HEK293 (cell line): Measurements from ENCODE around the gene WDR64.

Source experiments
- GLI4 ChIP-seq: fragments of 450-650 bp; formaldehyde crosslinking; IDR thresholded peaks from 2 replicates; pipeline ENCODE4 v1.5.1; 2016; ENCODE audit warnings: missing biosample characterization, missing genetic modification characterization
- HOXD13 ChIP-seq: sonication (generic); formaldehyde crosslinking; IDR thresholded peaks from 2 replicates; pipeline ENCODE4 v1.8.0; 2022; ENCODE audit warnings: missing genetic modification reagents, borderline replicate concordance
- PBX3 ChIP-seq: sonication (generic); formaldehyde crosslinking; IDR thresholded peaks from 2 replicates; pipeline ENCODE4 v1.8.1; 2022; ENCODE audit warnings: mild to moderate bottlenecking, moderate library complexity, missing genetic modification reagents
- TF ChIP-seq, protein P1 (sequence below): fragments of 450-650 bp; formaldehyde crosslinking; IDR thresholded peaks from 2 replicates; pipeline ENCODE4 v1.5.1; 2016; ENCODE audit warnings: missing biosample characterization, missing genetic modification characterization

DNA sequence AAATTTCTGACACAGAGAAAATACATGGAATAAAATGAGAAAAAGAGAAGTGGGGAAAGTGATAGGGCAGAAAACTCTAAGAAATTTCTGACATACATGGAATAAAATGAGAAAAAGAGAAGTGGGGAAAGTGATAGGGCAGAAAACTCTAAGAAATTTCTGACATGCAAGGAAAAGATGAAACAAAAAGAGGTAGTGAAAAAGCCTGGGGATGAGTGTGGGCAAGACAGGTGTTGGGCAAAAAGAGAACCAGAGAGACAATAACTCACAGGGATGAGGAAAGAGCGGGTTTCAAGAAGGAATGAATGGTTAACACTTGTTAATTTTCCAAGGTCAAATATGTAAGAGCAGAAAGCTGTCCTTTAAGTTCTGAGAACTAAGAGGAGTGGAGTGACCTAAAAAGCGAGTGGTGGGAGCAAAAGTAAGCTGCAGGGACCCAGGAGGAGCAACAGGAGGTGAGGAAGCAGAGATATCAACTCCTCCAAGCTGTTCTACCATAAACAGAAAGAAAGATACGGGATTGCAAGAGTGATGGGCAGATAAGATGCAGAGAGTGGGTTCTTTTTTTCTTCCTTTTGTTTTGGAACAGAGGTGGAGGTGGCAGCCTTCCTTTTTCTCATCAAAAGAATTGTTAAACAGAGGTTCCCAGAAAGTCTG, 166.0 kb downstream of the WDR64 start:
- TF ChIP-seq, protein P1, sequence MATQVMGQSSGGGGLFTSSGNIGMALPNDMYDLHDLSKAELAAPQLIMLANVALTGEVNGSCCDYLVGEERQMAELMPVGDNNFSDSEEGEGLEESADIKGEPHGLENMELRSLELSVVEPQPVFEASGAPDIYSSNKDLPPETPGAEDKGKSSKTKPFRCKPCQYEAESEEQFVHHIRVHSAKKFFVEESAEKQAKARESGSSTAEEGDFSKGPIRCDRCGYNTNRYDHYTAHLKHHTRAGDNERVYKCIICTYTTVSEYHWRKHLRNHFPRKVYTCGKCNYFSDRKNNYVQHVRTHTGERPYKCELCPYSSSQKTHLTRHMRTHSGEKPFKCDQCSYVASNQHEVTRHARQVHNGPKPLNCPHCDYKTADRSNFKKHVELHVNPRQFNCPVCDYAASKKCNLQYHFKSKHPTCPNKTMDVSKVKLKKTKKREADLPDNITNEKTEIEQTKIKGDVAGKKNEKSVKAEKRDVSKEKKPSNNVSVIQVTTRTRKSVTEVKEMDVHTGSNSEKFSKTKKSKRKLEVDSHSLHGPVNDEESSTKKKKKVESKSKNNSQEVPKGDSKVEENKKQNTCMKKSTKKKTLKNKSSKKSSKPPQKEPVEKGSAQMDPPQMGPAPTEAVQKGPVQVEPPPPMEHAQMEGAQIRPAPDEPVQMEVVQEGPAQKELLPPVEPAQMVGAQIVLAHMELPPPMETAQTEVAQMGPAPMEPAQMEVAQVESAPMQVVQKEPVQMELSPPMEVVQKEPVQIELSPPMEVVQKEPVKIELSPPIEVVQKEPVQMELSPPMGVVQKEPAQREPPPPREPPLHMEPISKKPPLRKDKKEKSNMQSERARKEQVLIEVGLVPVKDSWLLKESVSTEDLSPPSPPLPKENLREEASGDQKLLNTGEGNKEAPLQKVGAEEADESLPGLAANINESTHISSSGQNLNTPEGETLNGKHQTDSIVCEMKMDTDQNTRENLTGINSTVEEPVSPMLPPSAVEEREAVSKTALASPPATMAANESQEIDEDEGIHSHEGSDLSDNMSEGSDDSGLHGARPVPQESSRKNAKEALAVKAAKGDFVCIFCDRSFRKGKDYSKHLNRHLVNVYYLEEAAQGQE, result no peak
- TF ChIP-seq GLI4 (tag by site-specific recombination), result no peak
- TF ChIP-seq HOXD13 (CRISPR knock-in tag), result no peak
- no peak for TF ChIP-seq PBX3 (CRISPR knock-in tag)
